Measurements from ENCODE around the gene ZNF695.

Gene ZNF695

DNA sequence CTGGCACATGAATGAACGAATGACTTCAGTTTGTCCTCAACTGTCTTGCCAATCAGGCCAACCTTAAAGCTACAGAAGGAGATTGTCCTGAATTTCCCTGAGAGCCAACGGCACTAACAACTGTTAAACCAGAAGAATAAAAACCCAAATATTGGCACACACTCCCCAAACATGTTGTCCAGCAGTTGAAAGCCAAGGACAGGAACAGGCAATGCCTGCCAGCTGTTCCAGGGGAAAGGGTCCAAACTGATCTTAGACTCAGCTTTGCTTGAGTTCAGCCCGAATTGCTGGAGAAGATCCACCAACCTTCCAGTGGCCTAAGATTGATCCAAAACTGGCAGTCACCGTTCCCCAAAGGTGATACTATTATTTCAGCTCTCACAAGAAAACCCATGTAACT lies 53.7 kb downstream of the ZNF695 start:
- no peak for DNase-seq

DNA sequence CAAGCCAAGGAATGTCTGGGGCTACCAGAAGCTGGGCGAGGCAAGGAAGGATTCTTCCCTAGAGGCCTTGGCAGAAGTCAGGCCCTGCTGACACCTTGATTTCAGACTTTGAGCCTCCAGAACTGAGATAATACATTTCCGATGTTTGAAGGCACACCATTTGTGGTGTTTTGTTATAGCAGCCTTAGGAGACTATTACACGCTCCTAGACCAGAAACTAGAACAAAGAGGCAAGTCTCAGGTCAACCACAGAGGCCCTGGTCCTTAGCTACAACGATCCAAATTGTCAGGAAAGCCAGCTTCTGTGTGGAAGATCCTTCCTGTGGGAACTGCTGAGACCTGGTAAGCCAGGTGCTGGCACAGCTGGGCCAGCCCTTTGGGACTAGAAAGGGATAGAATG lies 56.4 kb downstream of the ZNF695 start:
- DNase-seq, result no peak

DNA sequence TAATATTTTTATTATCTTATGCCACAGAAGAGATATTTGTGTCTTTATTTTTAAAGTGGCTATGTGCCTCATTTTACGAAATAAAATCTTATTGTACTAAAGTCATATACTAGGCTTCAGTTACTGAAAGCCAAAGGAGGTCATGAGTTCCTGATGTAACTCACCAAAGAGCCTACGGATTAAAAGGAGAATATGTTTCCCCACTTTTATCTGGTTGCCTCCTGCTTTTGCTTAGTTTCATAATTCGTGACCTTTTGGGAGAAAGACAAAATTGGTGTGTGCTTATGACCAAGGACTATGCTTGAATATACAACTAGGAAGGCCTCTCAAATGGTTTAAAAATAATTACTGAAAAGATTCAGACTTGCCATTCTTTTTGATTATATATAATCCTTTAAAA lies 57.9 kb downstream of the ZNF695 start:
- DNase-seq, result no peak

DNA sequence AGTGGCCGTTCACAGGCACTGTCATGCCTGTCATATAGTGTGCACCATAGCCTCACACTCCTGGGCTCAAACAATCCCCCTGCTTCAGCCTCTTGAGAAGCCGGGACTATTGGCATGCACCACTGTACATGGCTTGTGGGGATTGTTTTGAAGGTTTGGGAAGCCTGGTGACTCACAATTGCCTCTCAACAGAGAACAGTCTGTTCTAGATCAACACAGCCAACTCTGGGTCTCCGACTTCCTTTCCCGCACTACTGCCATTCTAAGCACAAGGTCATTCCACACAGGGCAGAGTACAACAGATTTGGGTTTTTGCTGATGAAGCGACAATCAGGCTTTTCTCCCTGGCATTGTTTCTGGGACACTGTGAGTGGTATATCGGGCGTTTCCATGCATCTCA lies 60.6 kb downstream of the ZNF695 start:
- no peak for DNase-seq

- peak; percentile 11 for DNase-seq
Measured at GRCh38 chr1:246946366-246946765, 61.5 kb downstream of the ZNF695 start.
